ENCODE measurements around the gene ZNF735.
"Not testable (repeated sequence)": the region's sequence is repeated elsewhere in the genome, so short reads cannot be mapped to it uniquely, and the experiment has no call there.

Gene ZNF735

DNA sequence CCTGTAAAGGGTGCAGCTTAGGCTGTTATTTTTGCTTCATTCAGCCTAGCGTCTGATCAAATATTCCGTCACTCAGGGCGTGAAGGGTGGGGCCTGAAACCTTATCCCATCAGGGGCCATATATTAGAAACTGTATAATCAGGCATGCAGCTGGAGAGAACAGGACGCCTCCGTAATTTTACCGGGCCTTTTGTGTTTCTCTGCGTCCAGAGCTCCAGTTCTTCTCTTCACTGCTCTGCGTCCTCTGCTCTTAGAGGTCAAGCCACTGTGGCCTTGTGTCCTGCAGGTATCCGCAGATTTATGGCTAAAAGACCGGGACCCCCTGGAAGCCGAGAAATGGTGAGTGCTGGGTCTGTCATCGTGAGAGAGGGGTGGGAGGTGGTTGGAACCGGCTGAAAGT is at the start of gene ZNF735:
Gene ZNF735 (plus strand): TSS at position 301 of the 400 bp plus-strand sequence. CDS start 0 bp downstream, at position 301.
- no peak within 1 kb of the TSS for H3K4me3 ChIP-seq (ENCODE audit: low read depth in 1 of 2, low read length in 2 of 2)
- no peaks in the 10 kb centered on the region for H3K36me3 ChIP-seq (ENCODE audit: control insufficient read depth in 1 of 2, insufficient read depth in 2 of 2, low read length in 2 of 2)
- no peaks in the 10 kb centered on the region for H3K4me1 ChIP-seq (ENCODE audit: control insufficient read depth in 1 of 2, insufficient read depth in 2 of 2, low read length in 2 of 2)
- peaks cover 4 to 12% of the 10 kb centered on the region in 2 donors for H3K9me3 ChIP-seq (ENCODE audit: control insufficient read depth in 1 of 2, low read length in 2 of 2)
- no peak within 1 kb of the TSS for H3K27ac ChIP-seq (ENCODE audit: low read depth, low read length)
- no peaks in the 10 kb centered on the region for H3K27me3 ChIP-seq (ENCODE audit: control insufficient read depth in 1 of 2, insufficient read depth in 2 of 2, low read length in 2 of 2)
- no peak within 1 kb of the TSS for H3K9ac ChIP-seq (ENCODE audit: low read depth in 1 of 2, low read length in 2 of 2)

GRCh38 chr7:64170974-64171373 is 36.0 kb upstream of the ZNF735 start:
- not testable (repeated sequence) for H3K27ac ChIP-seq (ENCODE audit: low read depth, low read length); H3K4me1 ChIP-seq (ENCODE audit: control insufficient read depth in 1 of 2, insufficient read depth in 2 of 2, low read length in 2 of 2); H3K36me3 ChIP-seq (ENCODE audit: control insufficient read depth in 1 of 2, insufficient read depth in 2 of 2, low read length in 2 of 2); H3K27me3 ChIP-seq (ENCODE audit: control insufficient read depth in 1 of 2, insufficient read depth in 2 of 2, low read length in 2 of 2); H3K9ac ChIP-seq (ENCODE audit: low read depth in 1 of 2, low read length in 2 of 2); H3K4me3 ChIP-seq (ENCODE audit: low read depth in 1 of 2, low read length in 2 of 2)
- peaks cover 17 to 22% of the 10 kb centered on the region in 2 donors for H3K9me3 ChIP-seq (ENCODE audit: control insufficient read depth in 1 of 2, low read length in 2 of 2)

- Histone ChIP-seq H3K9me3 (ENCODE audit: control insufficient read depth in 1 of 2, low read length in 2 of 2) (peaks cover 17 to 22% of the 10 kb centered on the region in 2 donors), H3K27me3 (ENCODE audit: control insufficient read depth in 1 of 2, insufficient read depth in 2 of 2, low read length in 2 of 2) (no peaks in the 10 kb centered on the region)
These were observed 32.7 kb upstream of the ZNF735 start for GRCh38 chr7:64174328-64174727.

GRCh38 chr7:64174941-64175340 is 32.1 kb upstream of the ZNF735 start:
- H3K27me3 ChIP-seq (ENCODE audit: control insufficient read depth in 1 of 2, insufficient read depth in 2 of 2, low read length in 2 of 2): no peaks in the 10 kb centered on the region
- H3K36me3 ChIP-seq (ENCODE audit: control insufficient read depth in 1 of 2, insufficient read depth in 2 of 2, low read length in 2 of 2): no peaks in the 10 kb centered on the region
- no peak overlapping the region for H3K4me3 ChIP-seq (ENCODE audit: low read depth in 1 of 2, low read length in 2 of 2)
- no peaks in the 10 kb centered on the region for H3K4me1 ChIP-seq (ENCODE audit: control insufficient read depth in 1 of 2, insufficient read depth in 2 of 2, low read length in 2 of 2)
- H3K9ac ChIP-seq (ENCODE audit: low read depth in 1 of 2, low read length in 2 of 2): no peak overlapping the region
- no peak overlapping the region for H3K27ac ChIP-seq (ENCODE audit: low read depth, low read length)
- peaks cover 17 to 22% of the 10 kb centered on the region in 2 donors for H3K9me3 ChIP-seq (ENCODE audit: control insufficient read depth in 1 of 2, low read length in 2 of 2)

More at GRCh38 chr7:64174328-64174727, 32.7 kb upstream of the ZNF735 start:
- H3K4me3 ChIP-seq (ENCODE audit: low read depth in 1 of 2, low read length in 2 of 2): no peak overlapping the region
- H3K36me3 ChIP-seq (ENCODE audit: control insufficient read depth in 1 of 2, insufficient read depth in 2 of 2, low read length in 2 of 2): no peaks in the 10 kb centered on the region
- no peaks in the 10 kb centered on the region for H3K4me1 ChIP-seq (ENCODE audit: control insufficient read depth in 1 of 2, insufficient read depth in 2 of 2, low read length in 2 of 2)
- no peak overlapping the region for H3K27ac ChIP-seq (ENCODE audit: low read depth, low read length)
- no peak overlapping the region for H3K9ac ChIP-seq (ENCODE audit: low read depth in 1 of 2, low read length in 2 of 2)

DNA sequence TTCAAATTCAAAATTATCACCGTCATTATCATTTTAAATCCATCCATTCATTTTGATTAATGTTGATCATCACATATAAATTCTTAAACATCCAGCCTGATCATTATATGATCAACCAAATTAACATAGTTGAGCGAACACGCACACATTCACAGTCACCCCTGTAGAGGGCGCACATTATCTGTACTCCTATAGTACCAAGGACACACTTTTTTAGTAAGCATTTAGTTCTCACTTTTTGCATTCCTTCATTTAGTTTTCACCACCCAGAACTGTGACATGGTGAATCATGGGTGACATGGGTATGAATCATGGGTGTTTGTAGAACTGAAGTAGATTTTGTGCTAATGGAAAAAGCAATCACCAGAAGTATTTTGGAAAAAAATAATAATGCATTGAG is 26.0 kb upstream of the ZNF735 start:
- peaks cover 6% of the 10 kb centered on the region in 2 donors for H3K9me3 ChIP-seq (ENCODE audit: control insufficient read depth in 1 of 2, low read length in 2 of 2)
- H3K9ac ChIP-seq (ENCODE audit: low read depth in 1 of 2, low read length in 2 of 2): no peak overlapping the region
- H3K36me3 ChIP-seq (ENCODE audit: control insufficient read depth in 1 of 2, insufficient read depth in 2 of 2, low read length in 2 of 2): no peaks in the 10 kb centered on the region
- H3K4me3 ChIP-seq (ENCODE audit: low read depth in 1 of 2, low read length in 2 of 2): no peak overlapping the region
- no peaks in the 10 kb centered on the region for H3K27me3 ChIP-seq (ENCODE audit: control insufficient read depth in 1 of 2, insufficient read depth in 2 of 2, low read length in 2 of 2)
- H3K27ac ChIP-seq (ENCODE audit: low read depth, low read length): no peak overlapping the region
- H3K4me1 ChIP-seq (ENCODE audit: control insufficient read depth in 1 of 2, insufficient read depth in 2 of 2, low read length in 2 of 2): no peaks in the 10 kb centered on the region

DNA sequence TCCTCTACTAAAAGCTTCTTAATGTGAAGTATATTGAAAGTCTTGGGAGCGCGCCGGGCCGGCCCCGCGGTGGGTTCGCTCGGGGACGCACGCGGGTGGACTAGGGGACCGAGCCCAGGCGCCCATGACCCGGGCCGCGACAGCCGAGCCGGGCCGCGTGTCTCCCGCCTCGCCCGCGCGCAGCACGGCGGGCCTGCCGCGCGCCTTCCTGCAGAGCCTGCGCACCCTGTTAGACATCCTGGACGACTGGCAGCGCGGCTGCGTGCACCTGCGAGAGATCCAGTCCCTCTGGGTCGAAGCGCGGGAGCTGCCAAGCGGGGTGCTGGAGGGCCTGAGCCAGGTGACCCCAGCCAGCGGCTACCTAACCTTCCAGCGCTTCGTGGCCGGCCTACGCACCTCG is 25.4 kb upstream of the ZNF735 start:
- H3K27ac ChIP-seq (ENCODE audit: low read depth, low read length): no peak overlapping the region
- no peaks in the 10 kb centered on the region for H3K4me1 ChIP-seq (ENCODE audit: control insufficient read depth in 1 of 2, insufficient read depth in 2 of 2, low read length in 2 of 2)
- H3K36me3 ChIP-seq (ENCODE audit: control insufficient read depth in 1 of 2, insufficient read depth in 2 of 2, low read length in 2 of 2): no peaks in the 10 kb centered on the region
- no peak overlapping the region for H3K9ac ChIP-seq (ENCODE audit: low read depth in 1 of 2, low read length in 2 of 2)
- H3K4me3 ChIP-seq (ENCODE audit: low read depth in 1 of 2, low read length in 2 of 2): no peak overlapping the region
- H3K9me3 ChIP-seq (ENCODE audit: control insufficient read depth in 1 of 2, low read length in 2 of 2): peaks cover 6% of the 10 kb centered on the region in 2 donors
- H3K27me3 ChIP-seq (ENCODE audit: control insufficient read depth in 1 of 2, insufficient read depth in 2 of 2, low read length in 2 of 2): no peaks in the 10 kb centered on the region

DNA sequence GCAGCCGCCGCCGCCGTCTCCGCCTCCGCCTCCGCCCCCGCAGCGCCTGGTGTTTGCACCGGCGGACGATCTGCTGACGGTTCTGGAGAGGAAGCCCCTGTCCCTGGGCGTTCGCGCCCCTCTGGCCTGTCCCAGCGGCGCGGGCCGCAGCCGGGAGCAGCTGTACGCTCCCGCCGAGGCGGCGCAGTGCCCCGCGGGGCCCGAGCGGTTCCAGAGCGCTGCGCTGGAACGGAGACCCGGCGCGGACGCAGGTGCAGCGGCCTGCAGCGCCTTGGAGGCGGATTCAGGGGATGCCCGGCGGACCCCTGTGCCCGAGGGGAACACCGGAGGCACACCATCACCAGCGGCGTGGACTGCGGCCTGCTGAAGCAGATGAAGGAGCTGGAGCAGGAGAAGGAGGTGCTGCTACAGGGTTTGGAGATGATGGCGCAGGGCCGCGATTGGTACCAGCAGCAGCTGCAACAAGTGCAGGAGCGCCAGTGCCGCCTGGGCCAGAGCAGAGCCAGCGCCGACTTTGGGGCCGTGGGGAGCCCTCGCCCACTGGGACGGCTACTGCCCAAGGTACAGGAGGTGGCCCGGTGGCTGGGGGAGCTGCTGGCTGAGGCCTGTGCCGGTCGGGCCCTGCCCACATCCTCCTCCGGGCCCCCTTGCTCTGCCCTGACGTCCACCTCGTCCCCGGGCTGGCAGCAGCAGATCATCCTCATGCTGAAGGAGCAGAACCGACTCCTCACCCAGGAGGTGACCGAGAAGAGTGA is 24.8 kb upstream of the ZNF735 start:
- Histone ChIP-seq H3K9me3 (ENCODE audit: control insufficient read depth in 1 of 2, low read length in 2 of 2) (peaks cover 6% of the 10 kb centered on the region in 2 donors), H3K4me3 (ENCODE audit: low read depth in 1 of 2, low read length in 2 of 2) (no peak overlapping the region), H3K4me1 (ENCODE audit: control insufficient read depth in 1 of 2, insufficient read depth in 2 of 2, low read length in 2 of 2) (no peaks in the 10 kb centered on the region), H3K27me3 (ENCODE audit: control insufficient read depth in 1 of 2, insufficient read depth in 2 of 2, low read length in 2 of 2) (no peaks in the 10 kb centered on the region), H3K36me3 (ENCODE audit: control insufficient read depth in 1 of 2, insufficient read depth in 2 of 2, low read length in 2 of 2) (no peaks in the 10 kb centered on the region), H3K9ac (ENCODE audit: low read depth in 1 of 2, low read length in 2 of 2) (no peak overlapping the region), H3K27ac (ENCODE audit: low read depth, low read length) (no peak overlapping the region)

DNA sequence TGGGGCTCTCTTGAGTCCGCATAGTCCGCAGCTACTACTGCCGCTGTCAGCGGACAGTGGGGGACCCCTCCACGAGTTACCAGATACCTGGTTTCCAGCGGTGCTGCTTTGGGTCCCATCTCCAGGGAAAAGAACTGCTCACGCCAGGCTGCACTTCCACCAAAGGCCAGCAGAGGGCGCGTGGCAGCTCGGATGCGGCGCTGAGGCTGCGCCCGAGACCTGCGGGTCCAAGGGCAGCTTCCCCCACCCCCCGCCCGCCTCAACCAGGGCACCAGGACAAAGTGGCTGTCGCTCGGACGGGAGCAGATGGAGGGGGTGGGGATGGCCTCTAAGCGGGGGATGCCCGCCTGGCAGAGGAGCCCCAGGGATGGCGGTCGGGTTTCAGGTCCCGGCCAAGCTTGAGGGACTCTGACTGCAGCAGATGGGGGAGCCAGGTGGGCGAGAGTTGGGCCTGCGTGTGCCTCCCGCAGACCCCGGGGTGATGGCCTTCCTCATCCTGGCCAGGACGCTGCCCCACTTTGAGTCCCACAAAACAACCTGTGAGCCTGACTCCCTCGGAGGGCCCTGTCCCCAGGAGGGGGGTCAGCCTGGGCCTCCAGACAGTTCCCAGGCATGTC is 23.8 kb upstream of the ZNF735 start:
- Histone ChIP-seq H3K9me3 (ENCODE audit: control insufficient read depth in 1 of 2, low read length in 2 of 2) (peaks cover 6 to 8% of the 10 kb centered on the region in 2 donors), H3K27ac (ENCODE audit: low read depth, low read length) (no peak overlapping the region), H3K36me3 (ENCODE audit: control insufficient read depth in 1 of 2, insufficient read depth in 2 of 2, low read length in 2 of 2) (no peaks in the 10 kb centered on the region), H3K9ac (ENCODE audit: low read depth in 1 of 2, low read length in 2 of 2) (no peak overlapping the region), H3K4me1 (ENCODE audit: control insufficient read depth in 1 of 2, insufficient read depth in 2 of 2, low read length in 2 of 2) (no peaks in the 10 kb centered on the region), H3K4me3 (ENCODE audit: low read depth in 1 of 2, low read length in 2 of 2) (no peak overlapping the region), H3K27me3 (ENCODE audit: control insufficient read depth in 1 of 2, insufficient read depth in 2 of 2, low read length in 2 of 2) (no peaks in the 10 kb centered on the region)

- H3K27me3 ChIP-seq (ENCODE audit: control insufficient read depth in 1 of 2, insufficient read depth in 2 of 2, low read length in 2 of 2): no peaks in the 10 kb centered on the region
- H3K36me3 ChIP-seq (ENCODE audit: control insufficient read depth in 1 of 2, insufficient read depth in 2 of 2, low read length in 2 of 2): no peaks in the 10 kb centered on the region
- H3K9ac ChIP-seq (ENCODE audit: low read depth in 1 of 2, low read length in 2 of 2): no peak overlapping the region
- H3K9me3 ChIP-seq (ENCODE audit: control insufficient read depth in 1 of 2, low read length in 2 of 2): peaks cover 6 to 11% of the 10 kb centered on the region in 2 donors
- H3K27ac ChIP-seq (ENCODE audit: low read depth, low read length): no peak overlapping the region
- H3K4me1 ChIP-seq (ENCODE audit: control insufficient read depth in 1 of 2, insufficient read depth in 2 of 2, low read length in 2 of 2): no peaks in the 10 kb centered on the region
- H3K4me3 ChIP-seq (ENCODE audit: low read depth in 1 of 2, low read length in 2 of 2): no peak overlapping the region
These were observed 23.1 kb upstream of the ZNF735 start for GRCh38 chr7:64183827-64184372.

- peaks cover 6 to 11% of the 10 kb centered on the region in 2 donors for H3K9me3 ChIP-seq (ENCODE audit: control insufficient read depth in 1 of 2, low read length in 2 of 2)
- no peak overlapping the region for H3K4me3 ChIP-seq (ENCODE audit: low read depth in 1 of 2, low read length in 2 of 2)
- H3K36me3 ChIP-seq (ENCODE audit: control insufficient read depth in 1 of 2, insufficient read depth in 2 of 2, low read length in 2 of 2): no peaks in the 10 kb centered on the region
- H3K27ac ChIP-seq (ENCODE audit: low read depth, low read length): no peak overlapping the region
- H3K9ac ChIP-seq (ENCODE audit: low read depth in 1 of 2, low read length in 2 of 2): no peak overlapping the region
- no peaks in the 10 kb centered on the region for H3K4me1 ChIP-seq (ENCODE audit: control insufficient read depth in 1 of 2, insufficient read depth in 2 of 2, low read length in 2 of 2)
- no peaks in the 10 kb centered on the region for H3K27me3 ChIP-seq (ENCODE audit: control insufficient read depth in 1 of 2, insufficient read depth in 2 of 2, low read length in 2 of 2)
These were observed 22.6 kb upstream of the ZNF735 start for GRCh38 chr7:64184376-64184775.

Measured in duodenal mucosa (tissue), 2 donors.